ENCODE measurements around the gene SCLY. TPM values are rescaled to one million over a fixed set of nuclear protein-coding genes. Genes with fewer than 3 reads are reported as not detected.
A peak's percentile ranks its signal among the peaks of the same experiment; 100 is the strongest.

Gene SCLY
- total RNA-seq, 6 experiments from 2014 or later, result 24.4 to 54.2 (median 35.9) TPM

GRCh38 chr2:238061315-238062202 is 758 bp downstream of the SCLY start:
- no peak for TF ChIP-seq POLR2A (IDR thresholded peaks at IDR 0.05)
- TF ChIP-seq CTCF (IDR thresholded peaks at IDR 0.05), result no peak
- Histone ChIP-seq H3K9me3 (no peaks in the 10 kb centered on the region), H3K27ac (peak overlapping the region; percentile 37 to 70 (median 58)), H3K36me3 (no peaks in the 10 kb centered on the region), H3K4me1 (peaks cover 0 to 42% (median 17%) of the 10 kb centered on the region in 4 donors), H3K27me3 (no peaks in the 10 kb centered on the region), H3K4me3 (peak overlapping the region; percentile 64 to 94 (median 90))
- intact Hi-C loops (cut with DNase I), result no loop called here
- 1% methylated on average over 29 of the region's 29 CpGs for WGBS (ENCODE audit: insufficient coverage, low coverage, low lambda C conversion rate, missing lambda C conversion rate)
- ATAC-seq (peak in 3 of 4 donors; percentile 0 to 3 (median 0)), DNase-seq (peak; percentile 51 to 64 (median 61))

GRCh38 chr2:238063414-238064189 is 2.8 kb downstream of the SCLY start:
- intact Hi-C loops (cut with DNase I), result no loop called here
- 54% methylated on average over 7 of the region's 8 CpGs for WGBS (ENCODE audit: insufficient coverage, low coverage, low lambda C conversion rate, missing lambda C conversion rate)
- Histone ChIP-seq H3K36me3 (peaks cover 0 to 7% (median under 1%) of the 10 kb centered on the region in 4 donors), H3K4me1 (peaks cover 0 to 48% (median 19%) of the 10 kb centered on the region in 4 donors), H3K9me3 (no peaks in the 10 kb centered on the region), H3K27me3 (no peaks in the 10 kb centered on the region), H3K4me3 (peak overlapping the region in 1 of 3 donors; percentile 30), H3K27ac (peak overlapping the region; percentile 28 to 83 (median 74))
- TF ChIP-seq CTCF (IDR thresholded peaks at IDR 0.05) (no peak), POLR2A (IDR thresholded peaks at IDR 0.05) (no peak)
- peak; percentile 8 to 47 (median 23) for ATAC-seq
- peak; percentile 42 to 80 (median 65) for DNase-seq

GRCh38 chr2:238064376-238064775 is 3.6 kb downstream of the SCLY start:
- intact Hi-C loops (cut with DNase I), result no loop called here
- peak overlapping the region; percentile 28 to 83 (median 74) for H3K27ac ChIP-seq
- H3K27me3 ChIP-seq, result no peaks in the 10 kb centered on the region
- DNase-seq (no peak), ATAC-seq (peak in 3 of 4 donors; percentile 13 to 25 (median 23))
- no peaks in the 10 kb centered on the region for H3K9me3 ChIP-seq
- H3K4me1 ChIP-seq, result peaks cover 0 to 52% (median 22%) of the 10 kb centered on the region in 4 donors
- WGBS (ENCODE audit: insufficient coverage, low coverage, low lambda C conversion rate, missing lambda C conversion rate), result 13% methylated on average over 7 of the region's 7 CpGs
- H3K4me3 ChIP-seq, result peak overlapping the region in 1 of 3 donors; percentile 30
- peaks cover 0 to 9% (median under 1%) of the 10 kb centered on the region in 4 donors for H3K36me3 ChIP-seq
- no peak for TF ChIP-seq CTCF (IDR thresholded peaks at IDR 0.05)
- no peak for TF ChIP-seq POLR2A (IDR thresholded peaks at IDR 0.05)

- Histone ChIP-seq H3K4me3 (peak overlapping the region; percentile 1 to 30 (median 3)), H3K27me3 (no peaks in the 10 kb centered on the region), H3K36me3 (peaks cover 0 to 9% (median under 1%) of the 10 kb centered on the region in 4 donors), H3K27ac (peak overlapping the region in 2 of 3 donors; percentile 74 to 83), H3K4me1 (peaks cover 0 to 53% (median 25%) of the 10 kb centered on the region in 4 donors), H3K9me3 (no peaks in the 10 kb centered on the region)
- no peak for TF ChIP-seq POLR2A (IDR thresholded peaks at IDR 0.05)
- no peak for TF ChIP-seq CTCF (IDR thresholded peaks at IDR 0.05)
- WGBS (ENCODE audit: insufficient coverage, low coverage, low lambda C conversion rate, missing lambda C conversion rate), result 45% methylated on average over 16 of the region's 18 CpGs
- intact Hi-C loops (cut with DNase I), result no loop called here
- DNase-seq (no peak), ATAC-seq (peak in 1 of 4 donors; percentile 32)
Observed at GRCh38 chr2:238065071-238065846, 4.5 kb downstream of the SCLY start.
